ENCODE data around the gene CRAMP1. TPM values are rescaled to one million over a fixed set of nuclear protein-coding genes. Genes with fewer than 3 reads are reported as not detected.
A peak's percentile ranks its signal among the peaks of the same experiment; 100 is the strongest.

Gene CRAMP1
- total and polyA plus RNA-seq, 12 donors, result 3.2 to 13.8 (median 10.5) TPM

- intact Hi-C loops (cut with DNase I), result loop anchor here in 6 of 10 donors (2.0 to 10.0 kb wide), 6 partner anchors 28 to 212 kb away; partner anchors contain the start of genes CRAMP1 (in 3 of the 6), IFT140 (in 3 of the 6), EME2 (in 1 of the 6) and JPT2 (in 1 of the 6)
- WGBS, 2 donors, result 1% methylated on average over 58 to 62 of the region's 62 CpGs
- H3K4me1 ChIP-seq, result peaks cover 17 to 54% (median 42%) of the 10 kb centered on the region in 9 donors
Observed at GRCh38 chr16:1706386-1707192, 94.4 kb downstream of the CRAMP1 start.

GRCh38 chr16:1707193-1707790 is 95.1 kb downstream of the CRAMP1 start:
- 15 to 18% methylated on average over 16 of the region's 16 CpGs for WGBS, 2 donors
- Histone ChIP-seq H3K27ac (peak overlapping the region; percentile 49 to 98 (median 94)), H3K9me3 (no peaks in the 10 kb centered on the region), H3K4me3 (peak overlapping the region; percentile 68 to 100 (median 90)), H3K4me1 (peaks cover 17 to 58% (median 42%) of the 10 kb centered on the region in 9 donors), H3K36me3 (peaks cover 0 to 10% (median 0%) of the 10 kb centered on the region in 9 donors), H3K27me3 (no peaks in the 10 kb centered on the region)
- intact Hi-C loops (cut with DNase I), result loop anchor here in 6 of 10 donors (2.0 to 10.0 kb wide), 6 partner anchors 28 to 212 kb away; partner anchors contain the start of genes CRAMP1 (in 3 of the 6), IFT140 (in 3 of the 6), EME2 (in 1 of the 6) and JPT2 (in 1 of the 6)
- no peak for ATAC-seq
- no peak for TF ChIP-seq CTCF (IDR thresholded peaks at IDR 0.05)
- no peak for DNase-seq

More at GRCh38 chr16:1706386-1707192, 94.4 kb downstream of the CRAMP1 start:
- DNase-seq (no peak), ATAC-seq (peak in 4 of 8 donors; percentile 13 to 26 (median 16))
- no peaks in the 10 kb centered on the region for H3K9me3 ChIP-seq
- no peak for TF ChIP-seq CTCF (IDR thresholded peaks at IDR 0.05)
- H3K4me3 ChIP-seq, result peak overlapping the region; percentile 68 to 100 (median 90)
- H3K27ac ChIP-seq, result peak overlapping the region; percentile 49 to 98 (median 94)
- H3K36me3 ChIP-seq, result peaks cover 0 to 17% (median 0%) of the 10 kb centered on the region in 9 donors
- no peaks in the 10 kb centered on the region for H3K27me3 ChIP-seq

GRCh38 chr16:1708083-1708767 is 96.1 kb downstream of the CRAMP1 start:
- 64 to 79% methylated on average over 18 of the region's 18 CpGs for WGBS, 2 donors
- intact Hi-C loops (cut with DNase I), result loop anchor here in 5 of 10 donors (5.0 to 10.0 kb wide), 5 partner anchors 59 to 213 kb away; partner anchors contain the start of genes CRAMP1 (in 3 of the 5), IFT140 (in 3 of the 5), EME2 (in 1 of the 5) and MRPS34 (in 1 of the 5)
- no peak for DNase-seq
- Histone ChIP-seq H3K4me1 (peaks cover 20 to 67% (median 51%) of the 10 kb centered on the region in 9 donors), H3K36me3 (peaks cover 0 to 5% (median 0%) of the 10 kb centered on the region in 9 donors), H3K9me3 (no peaks in the 10 kb centered on the region), H3K27ac (peak overlapping the region in 9 of 10 donors; percentile 13 to 98 (median 95)), H3K4me3 (peak overlapping the region in 6 of 10 donors; percentile 1 to 100 (median 94)), H3K27me3 (no peaks in the 10 kb centered on the region)
- TF ChIP-seq CTCF (IDR thresholded peaks at IDR 0.05), result no peak
- ATAC-seq, result peak in 1 of 8 donors; percentile 4

Measured in heart right ventricle (tissue), 16 donors.